HepG2 (cell line): ENCODE data around the gene HDAC4.

Experiments used
- ARID3A ChIP-seq: IDR thresholded peaks from 2 replicates; pipeline ENCODE4 v1.6.1; 2012; ENCODE audit warnings: low read depth, low read length, improper control_type of control experiment
- CTCF ChIP-seq: sonication (generic); formaldehyde crosslinking; IDR thresholded peaks from 2 replicates; pipeline ENCODE4 v1.5.0; 2020; ENCODE audit warnings: mild to moderate bottlenecking, missing genetic modification reagents, moderate library complexity
- PHB2 ChIP-seq: fragments of 450-650 bp; IDR thresholded peaks from 2 replicates; pipeline ENCODE4 v1.6.1; 2018; ENCODE audit not compliant: partially characterized antibody
- POLR2A ChIP-seq, 2 experiments: IDR thresholded peaks; 2 replicates each; pipeline ENCODE4 v1.6.1; 2011; ENCODE audit warnings: low read depth in 2 of 2, low read length in 2 of 2, mild to moderate bottlenecking in 1 of 2, moderate library complexity in 1 of 2; ENCODE audit not compliant: insufficient read depth in 1 of 2
- SMC3 ChIP-seq: IDR thresholded peaks from 2 replicates; pipeline ENCODE4 v1.6.1; 2011; ENCODE audit warnings: low read length, improper control_type of control experiment
- SNAPC5 ChIP-seq: sonication (generic); formaldehyde crosslinking; IDR thresholded peaks from 2 replicates; pipeline ENCODE4 v1.8.1; 2023; ENCODE audit warnings: mild to moderate bottlenecking, missing genetic modification reagents, borderline replicate concordance
- ZBTB8A ChIP-seq: sonication (generic); formaldehyde crosslinking; IDR thresholded peaks from 2 replicates; pipeline ENCODE4 v1.4.0; 2020; ENCODE audit warnings: mild to moderate bottlenecking, low read depth, missing genetic modification reagents, borderline replicate concordance
- ZC3H4 ChIP-seq: sonication (generic); formaldehyde crosslinking; IDR thresholded peaks from 2 replicates; pipeline ENCODE4 v1.4.0; 2020; ENCODE audit warnings: missing genetic modification reagents, borderline replicate concordance
- ZKSCAN1 ChIP-seq: fragments of 150-350 bp; IDR thresholded peaks from 2 replicates; pipeline ENCODE4 v1.6.1; 2014; ENCODE audit warnings: low read length

- TF ChIP-seq SNAPC5 (CRISPR knock-in tag) = no peak
- no peak for TF ChIP-seq ZBTB8A (CRISPR knock-in tag)
- no peak for TF ChIP-seq POLR2A (IDR thresholded peaks at IDR 0.05; ENCODE audit: insufficient read depth in 1 of 2, low read depth in 2 of 2, low read length in 2 of 2)
- no peak for TF ChIP-seq SMC3
- TF ChIP-seq ZKSCAN1 = no peak
- no peak for TF ChIP-seq CTCF (CRISPR knock-in tag)
- TF ChIP-seq PHB2 = no peak
- TF ChIP-seq ZC3H4 (CRISPR knock-in tag) = no peak
- TF ChIP-seq ARID3A = no peak
Measured at GRCh38 chr2:239053801-239054503, 346.9 kb downstream of the HDAC4 start.
